ENCODE measurements around the gene LINC00305. TPM values are rescaled to one million over a fixed set of nuclear protein-coding genes. Genes with fewer than 3 reads are reported as not detected.
A peak's percentile ranks its signal among the peaks of the same experiment; 100 is the strongest.

LINC00305 gene
- total and polyA plus RNA-seq, 2 of the 13 experiments (the other 11 are each of a cell fraction or from before 2014, with no cell fraction given): not detected

DNA sequence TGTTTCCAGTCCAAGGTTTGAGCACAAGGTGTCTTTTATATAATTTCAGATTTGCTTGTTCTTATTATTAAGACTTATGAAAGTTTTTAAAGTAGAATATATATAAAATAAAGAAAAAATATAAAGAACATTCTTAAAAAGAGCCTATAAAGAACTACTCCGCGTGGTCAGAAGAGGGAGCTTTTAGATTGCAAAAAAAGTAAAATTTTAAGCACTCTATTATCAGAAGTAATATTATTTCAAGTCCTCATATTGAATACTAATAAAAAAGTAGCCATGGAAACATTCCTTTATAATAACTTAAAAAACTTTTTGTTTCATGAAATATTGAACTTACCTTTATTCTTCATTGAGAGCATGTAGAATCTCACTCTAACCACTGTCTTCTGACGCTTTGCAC is 51.4 kb downstream of the LINC00305 start:
- H3K4me3 ChIP-seq (replicated peaks in 1 of 3; ENCODE audit: insufficient read depth in 1 of 3, low read depth in 2 of 3, low read length in 3 of 3): no peak overlapping the region
- no peak overlapping the region for H2AFZ ChIP-seq (ENCODE audit: low read length)
- no peak overlapping the region for H3K27ac ChIP-seq (ENCODE audit: extremely low read length, insufficient read depth, low read length)
- POLR2A ChIA-PET: no interaction called here
- BruUV-seq (replicated peaks): no TSS peak
- 5% methylated on average over 3 of the region's 3 CpGs for WGBS (ENCODE audit: low lambda C conversion rate)
- H3K9ac ChIP-seq (ENCODE audit: insufficient read depth, low read depth, low read length): no peak overlapping the region
- no peaks in the 10 kb centered on the region for H3K27me3 ChIP-seq (ENCODE audit: control insufficient read depth in 1 of 2, insufficient read depth in 2 of 2, low read length in 2 of 2)
- FAIRE-seq (no peak), ATAC-seq (no peak), DNase-seq (ENCODE audit: low spot score) (no peak)
- no peaks in the 10 kb centered on the region for H3K36me3 ChIP-seq (replicated peaks in 1 of 2; ENCODE audit: control insufficient read depth in 1 of 2, insufficient read depth in 2 of 2, low read length in 2 of 2)
- no peaks in the 10 kb centered on the region for H3K4me1 ChIP-seq (ENCODE audit: insufficient read depth, low read length)
- no peaks in the 10 kb centered on the region for H4K20me1 ChIP-seq (ENCODE audit: insufficient read depth, low read length)
- H3K4me2 ChIP-seq (ENCODE audit: low read depth, low read length): no peak overlapping the region
- H3K9me3 ChIP-seq (ENCODE audit: low read length): no peaks in the 10 kb centered on the region
- TF ChIP-seq STAG1 (CRISPR knock-in tag; IDR thresholded peaks at IDR 0.05): peak; percentile 13; the same call in 1 of the 2 replicates
- TF ChIP-seq, protein P1, sequence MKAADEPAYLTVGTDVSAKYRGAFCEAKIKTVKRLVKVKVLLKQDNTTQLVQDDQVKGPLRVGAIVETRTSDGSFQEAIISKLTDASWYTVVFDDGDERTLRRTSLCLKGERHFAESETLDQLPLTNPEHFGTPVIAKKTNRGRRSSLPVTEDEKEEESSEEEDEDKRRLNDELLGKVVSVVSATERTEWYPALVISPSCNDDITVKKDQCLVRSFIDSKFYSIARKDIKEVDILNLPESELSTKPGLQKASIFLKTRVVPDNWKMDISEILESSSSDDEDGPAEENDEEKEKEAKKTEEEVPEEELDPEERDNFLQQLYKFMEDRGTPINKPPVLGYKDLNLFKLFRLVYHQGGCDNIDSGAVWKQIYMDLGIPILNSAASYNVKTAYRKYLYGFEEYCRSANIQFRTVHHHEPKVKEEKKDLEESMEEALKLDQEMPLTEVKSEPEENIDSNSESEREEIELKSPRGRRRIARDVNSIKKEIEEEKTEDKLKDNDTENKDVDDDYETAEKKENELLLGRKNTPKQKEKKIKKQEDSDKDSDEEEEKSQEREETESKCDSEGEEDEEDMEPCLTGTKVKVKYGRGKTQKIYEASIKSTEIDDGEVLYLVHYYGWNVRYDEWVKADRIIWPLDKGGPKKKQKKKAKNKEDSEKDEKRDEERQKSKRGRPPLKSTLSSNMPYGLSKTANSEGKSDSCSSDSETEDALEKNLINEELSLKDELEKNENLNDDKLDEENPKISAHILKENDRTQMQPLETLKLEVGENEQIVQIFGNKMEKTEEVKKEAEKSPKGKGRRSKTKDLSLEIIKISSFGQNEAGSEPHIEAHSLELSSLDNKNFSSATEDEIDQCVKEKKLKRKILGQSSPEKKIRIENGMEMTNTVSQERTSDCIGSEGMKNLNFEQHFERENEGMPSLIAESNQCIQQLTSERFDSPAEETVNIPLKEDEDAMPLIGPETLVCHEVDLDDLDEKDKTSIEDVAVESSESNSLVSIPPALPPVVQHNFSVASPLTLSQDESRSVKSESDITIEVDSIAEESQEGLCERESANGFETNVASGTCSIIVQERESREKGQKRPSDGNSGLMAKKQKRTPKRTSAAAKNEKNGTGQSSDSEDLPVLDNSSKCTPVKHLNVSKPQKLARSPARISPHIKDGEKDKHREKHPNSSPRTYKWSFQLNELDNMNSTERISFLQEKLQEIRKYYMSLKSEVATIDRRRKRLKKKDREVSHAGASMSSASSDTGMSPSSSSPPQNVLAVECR (CRISPR knock-in tag; IDR thresholded peaks at IDR 0.05; ENCODE audit: borderline replicate concordance): no peak
- TF ChIP-seq SUZ12 (IDR thresholded peaks at IDR 0.05; ENCODE audit: low read depth, low read length): no peak
- TF ChIP-seq MTF2 (CRISPR knock-in tag; IDR thresholded peaks at IDR 0.05; ENCODE audit: borderline replicate concordance): no peak
- TF ChIP-seq TEAD3 (CRISPR knock-in tag; optimal IDR thresholded peaks at IDR 0.05; ENCODE audit: borderline replicate concordance): no peak
- H3K79me2 ChIP-seq (ENCODE audit: insufficient read depth, low read length): no peaks in the 10 kb centered on the region
- intact Hi-C loops (cut with micrococcal nuclease; ENCODE audit: unreplicated experiment): no loop called here
- CTCF ChIA-PET (ENCODE audit: low intra/inter-chr PET ratio, low total read pairs): no interaction called here
- in situ Hi-C loops (cut with HindIII; ENCODE audit: extremely low pct_ligation_motif_present, low pct_unique_long_range_greater_than_20kb): no loop called here

- no peak overlapping the region for H3K4me2 ChIP-seq (ENCODE audit: low read depth, low read length)
- H3K4me3 ChIP-seq (replicated peaks in 1 of 3; ENCODE audit: insufficient read depth in 1 of 3, low read depth in 2 of 3, low read length in 3 of 3): no peak overlapping the region
- no peak overlapping the region for H3K9ac ChIP-seq (ENCODE audit: insufficient read depth, low read depth, low read length)
- CTCF ChIA-PET (ENCODE audit: low intra/inter-chr PET ratio, low total read pairs): no interaction called here
- intact Hi-C loops (cut with micrococcal nuclease; ENCODE audit: unreplicated experiment) (no loop called here), in situ Hi-C loops (cut with HindIII; ENCODE audit: extremely low pct_ligation_motif_present, low pct_unique_long_range_greater_than_20kb) (no loop called here)
- H4K20me1 ChIP-seq (ENCODE audit: insufficient read depth, low read length): no peaks in the 10 kb centered on the region
- no peak for DNase-seq (ENCODE audit: low spot score)
- no peak overlapping the region for H3K27ac ChIP-seq (ENCODE audit: extremely low read length, insufficient read depth, low read length)
- POLR2A ChIA-PET: no interaction called here
- H2AFZ ChIP-seq (ENCODE audit: low read length): no peak overlapping the region
- no peaks in the 10 kb centered on the region for H3K79me2 ChIP-seq (ENCODE audit: insufficient read depth, low read length)
- no peaks in the 10 kb centered on the region for H3K9me3 ChIP-seq (ENCODE audit: low read length)
- FAIRE-seq: no peak
- WGBS (ENCODE audit: low lambda C conversion rate): 5% methylated on average over 1 of the region's 1 CpG
- H3K27me3 ChIP-seq (ENCODE audit: control insufficient read depth in 1 of 2, insufficient read depth in 2 of 2, low read length in 2 of 2): no peaks in the 10 kb centered on the region
- no peak for ATAC-seq
- H3K4me1 ChIP-seq (ENCODE audit: insufficient read depth, low read length): no peaks in the 10 kb centered on the region
- H3K36me3 ChIP-seq (replicated peaks in 1 of 2; ENCODE audit: control insufficient read depth in 1 of 2, insufficient read depth in 2 of 2, low read length in 2 of 2): no peaks in the 10 kb centered on the region
- BruUV-seq (replicated peaks): no TSS peak
- TF ChIP-seq LRRFIP1 (CRISPR knock-in tag; conservative IDR thresholded peaks at IDR 0.05): no peak
- no peak for TF ChIP-seq MNT (IDR thresholded peaks at IDR 0.05)
- TF ChIP-seq ZNF24 (IDR thresholded peaks at IDR 0.05): no peak
- TF ChIP-seq SIX4 (CRISPR knock-in tag; IDR thresholded peaks at IDR 0.05): no peak
- no peak for TF ChIP-seq ZNF263 (CRISPR knock-in tag; IDR thresholded peaks at IDR 0.05)
- no peak for TF ChIP-seq CHD4 (IDR thresholded peaks at IDR 0.05; ENCODE audit: borderline replicate concordance, low read length)
- no peak for TF ChIP-seq ZNF619 (CRISPR knock-in tag; IDR thresholded peaks at IDR 0.05)
Measured at GRCh38 chr18:64095056-64095455, 53.8 kb downstream of the LINC00305 start.
